Right lobe of liver (tissue), 4 donors: ENCODE data around the gene CPED1.

Experiments used
- CTCF ChIP-seq, 4 donors: fragments of 200-600 bp in 3 of 4; fragments of 450-650 bp in 1 of 4; IDR thresholded peaks; one replicate each; pipeline versions ENCODE4 v1.5.1 to v1.8.0; 2016 to 2022; ENCODE audit warnings: antibody characterized with exemption in 4 of 4, mild to moderate bottlenecking in 2 of 4
- POLR2A ChIP-seq: fragments of 450-650 bp; IDR thresholded peaks from one replicate; pipeline ENCODE4 v1.6.1; 2017; ENCODE audit warnings: antibody characterized with exemption, mild to moderate bottlenecking
- donor health status: DM: no; HTN: no; CAD: no.
- donor health status: DM: no; HTN: no; CAD: no.
- donor health status: DM: no; HTN: yes; CAD: no.

DNA sequence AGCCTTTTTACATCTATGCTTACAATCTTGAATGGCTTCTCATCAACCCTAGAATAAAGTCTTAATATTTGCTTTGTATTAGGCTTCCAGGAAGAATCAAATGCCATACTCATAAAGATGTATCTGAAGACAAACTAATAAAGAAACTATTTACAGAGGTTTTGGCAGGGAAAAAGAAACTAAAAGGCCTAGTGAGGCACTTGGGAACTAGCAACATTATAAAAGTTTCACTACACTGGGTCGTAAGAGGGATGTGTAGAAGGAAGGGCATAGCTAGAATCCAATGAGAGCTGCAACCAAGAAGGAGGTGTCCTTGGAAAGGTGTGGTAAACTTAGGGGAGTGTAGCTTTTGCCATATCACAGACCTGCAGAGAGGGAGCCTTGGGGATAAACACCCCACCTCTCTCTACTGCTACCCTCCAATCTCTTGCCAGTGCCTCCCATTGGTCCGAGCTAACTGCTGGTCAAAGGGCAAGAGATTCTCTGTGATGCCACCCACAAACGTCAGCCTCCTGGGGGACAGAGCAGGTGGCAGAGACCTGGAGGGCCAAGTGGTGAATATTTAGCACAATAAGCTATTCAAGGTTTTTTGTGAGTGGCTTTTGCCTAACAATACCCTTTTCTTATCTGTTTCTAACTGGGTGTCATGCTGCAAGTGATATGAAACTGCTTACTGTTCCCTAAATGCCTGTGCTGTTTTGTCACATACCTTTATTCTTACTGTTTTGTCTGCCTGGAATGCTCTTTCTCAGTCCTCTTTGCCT lies 60.7 kb downstream of the CPED1 start:
- TF ChIP-seq CTCF (IDR thresholded peaks at IDR 0.05), result no peak
- TF ChIP-seq POLR2A, result no peak
